Upper lobe of left lung (tissue), 6 donors: ENCODE data around the gene RASAL2. TPM values are rescaled to one million over a fixed set of nuclear protein-coding genes. Genes with fewer than 3 reads are reported as not detected.
"Not testable (repeated sequence)": the region's sequence is repeated elsewhere in the genome, so short reads cannot be mapped to it uniquely, and the experiment has no call there.

Experiments
- ATAC-seq, 2 donors: fragments of 200-7000 bp; cut with Tn5 transposase; one replicate each; pipeline ENCODE4 v1.9.1; 2022; ENCODE audit warnings: mild to moderate bottlenecking in 2 of 2, moderate library complexity in 2 of 2; ENCODE audit not compliant: low FRiP score in 2 of 2
- DNase-seq, 2 donors: peaks; one replicate each; pipeline ENCODE4 v3.0.0-alpha.2; 2019 to 2020
- H3K27ac ChIP-seq, 4 donors: fragments of 200-600 bp; sonication (generic); one replicate each; pipeline ENCODE4 v1.5.1; 2016 to 2019
- H3K27me3 ChIP-seq, 4 donors: fragments of 200-600 bp; sonication (generic); one replicate each; pipeline ENCODE4 v1.5.1; 2017 to 2019
- H3K36me3 ChIP-seq, 4 donors: fragments of 200-600 bp; sonication (generic); one replicate each; pipeline ENCODE4 v1.5.1; 2016 to 2019
- H3K4me1 ChIP-seq, 4 donors: fragments of 200-600 bp; sonication (generic); one replicate each; pipeline ENCODE4 v1.5.1; 2018 to 2019
- H3K4me3 ChIP-seq, 4 donors: fragments of 200-600 bp; sonication (generic); one replicate each; pipeline ENCODE4 v1.5.1; 2017 to 2019; ENCODE audit warnings: mild to moderate bottlenecking in 2 of 4, moderate library complexity in 1 of 4
- H3K9me3 ChIP-seq, 4 donors: fragments of 200-600 bp; sonication (generic); one replicate each; pipeline ENCODE4 v1.5.1; 2018 to 2019
- EP300 ChIP-seq, 4 donors: sonication (generic); formaldehyde crosslinking; IDR thresholded peaks; one replicate each; pipeline ENCODE4 v1.5.1; 2017; ENCODE audit warnings: antibody characterized with exemption in 4 of 4, control low read depth in 2 of 4
- POLR2A ChIP-seq, 4 donors: fragments of 450-650 bp; IDR thresholded peaks; one replicate each; pipeline ENCODE4 v1.5.1; 2016 to 2017; ENCODE audit warnings: antibody characterized with exemption in 4 of 4, mild to moderate bottlenecking in 2 of 4
- POLR2AphosphoS5 ChIP-seq, 2 donors: sonication (generic); formaldehyde crosslinking; IDR thresholded peaks; one replicate each; pipeline ENCODE4 v1.5.1; 2017; ENCODE audit warnings: antibody characterized with exemption in 2 of 2
- WGBS, 2 donors: methylation state at CpG; one replicate each; pipeline ENCODE4 v1.1.5; 2017 to 2018; 5-methylcytosine and 5-hydroxymethylcytosine counted together
- total RNA-seq, 6 donors: library from RNA; depleted of rRNA in 4 of 6; stranded (reverse); fragments of >200 nt in 4 of 6; gene quantifications; one replicate each; pipeline versions ENCODE4 v1.1.0 to v1.2.1, GENCODE V29; 2016 to 2021
- TF ChIP-seq, protein P1 (sequence below), 6 experiments: fragments of 450-650 bp in 4 of 6; fragments of 200-600 bp in 2 of 6; sonication (generic) in 2 of 6; IDR thresholded peaks; one replicate each; pipeline ENCODE4 v1.5.1; 2016 to 2019; ENCODE audit warnings: antibody characterized with exemption in 6 of 6
- donor health status: DM: no; HTN: no; CAD: no; lungs with moderate emphysema.
- donor health status: DM: no; HTN: yes; CAD: no; lungs with severe emphysema.

The RASAL2 gene
- total RNA-seq, 6 donors from 2014 or later = 24.7 to 59.0 (median 41.6) TPM

DNA sequence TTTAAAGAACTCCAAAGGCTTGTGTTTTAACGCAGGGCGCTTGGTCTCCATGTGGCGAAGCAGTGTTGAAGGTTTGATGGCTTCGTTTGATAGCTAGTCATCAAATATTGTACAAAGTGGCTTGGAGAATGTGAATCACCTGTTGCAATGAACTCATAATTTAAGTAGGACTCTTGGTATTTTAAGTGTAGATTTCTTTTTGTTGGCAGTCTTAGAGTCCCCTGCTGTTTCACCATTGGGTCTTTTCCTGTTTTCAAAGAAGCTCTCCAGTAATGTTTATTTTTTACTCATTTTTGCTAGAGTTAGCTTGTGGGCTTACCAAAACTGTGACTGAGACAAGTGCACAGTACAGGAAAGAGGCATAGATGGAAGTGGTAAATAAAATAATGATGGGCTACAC is 26.2 kb downstream of the RASAL2 start:
- H3K36me3 ChIP-seq = no peaks in the 10 kb centered on the region
- H3K27me3 ChIP-seq = no peaks in the 10 kb centered on the region
- ATAC-seq (no peak), DNase-seq (no peak)
- H3K27ac ChIP-seq = no peak overlapping the region
- no peak overlapping the region for H3K4me3 ChIP-seq
- WGBS, 2 donors = 80 to 87% methylated on average over 4 of the region's 4 CpGs
- TF ChIP-seq, protein P1, sequence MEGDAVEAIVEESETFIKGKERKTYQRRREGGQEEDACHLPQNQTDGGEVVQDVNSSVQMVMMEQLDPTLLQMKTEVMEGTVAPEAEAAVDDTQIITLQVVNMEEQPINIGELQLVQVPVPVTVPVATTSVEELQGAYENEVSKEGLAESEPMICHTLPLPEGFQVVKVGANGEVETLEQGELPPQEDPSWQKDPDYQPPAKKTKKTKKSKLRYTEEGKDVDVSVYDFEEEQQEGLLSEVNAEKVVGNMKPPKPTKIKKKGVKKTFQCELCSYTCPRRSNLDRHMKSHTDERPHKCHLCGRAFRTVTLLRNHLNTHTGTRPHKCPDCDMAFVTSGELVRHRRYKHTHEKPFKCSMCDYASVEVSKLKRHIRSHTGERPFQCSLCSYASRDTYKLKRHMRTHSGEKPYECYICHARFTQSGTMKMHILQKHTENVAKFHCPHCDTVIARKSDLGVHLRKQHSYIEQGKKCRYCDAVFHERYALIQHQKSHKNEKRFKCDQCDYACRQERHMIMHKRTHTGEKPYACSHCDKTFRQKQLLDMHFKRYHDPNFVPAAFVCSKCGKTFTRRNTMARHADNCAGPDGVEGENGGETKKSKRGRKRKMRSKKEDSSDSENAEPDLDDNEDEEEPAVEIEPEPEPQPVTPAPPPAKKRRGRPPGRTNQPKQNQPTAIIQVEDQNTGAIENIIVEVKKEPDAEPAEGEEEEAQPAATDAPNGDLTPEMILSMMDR (IDR thresholded peaks at IDR 0.05) = no peak
- TF ChIP-seq POLR2A (IDR thresholded peaks at IDR 0.05) (no peak), POLR2AphosphoS5 (IDR thresholded peaks at IDR 0.05) (no peak)
- H3K9me3 ChIP-seq = no peaks in the 10 kb centered on the region
- peaks cover 0 to 5% (median 0%) of the 10 kb centered on the region in 4 donors for H3K4me1 ChIP-seq

DNA sequence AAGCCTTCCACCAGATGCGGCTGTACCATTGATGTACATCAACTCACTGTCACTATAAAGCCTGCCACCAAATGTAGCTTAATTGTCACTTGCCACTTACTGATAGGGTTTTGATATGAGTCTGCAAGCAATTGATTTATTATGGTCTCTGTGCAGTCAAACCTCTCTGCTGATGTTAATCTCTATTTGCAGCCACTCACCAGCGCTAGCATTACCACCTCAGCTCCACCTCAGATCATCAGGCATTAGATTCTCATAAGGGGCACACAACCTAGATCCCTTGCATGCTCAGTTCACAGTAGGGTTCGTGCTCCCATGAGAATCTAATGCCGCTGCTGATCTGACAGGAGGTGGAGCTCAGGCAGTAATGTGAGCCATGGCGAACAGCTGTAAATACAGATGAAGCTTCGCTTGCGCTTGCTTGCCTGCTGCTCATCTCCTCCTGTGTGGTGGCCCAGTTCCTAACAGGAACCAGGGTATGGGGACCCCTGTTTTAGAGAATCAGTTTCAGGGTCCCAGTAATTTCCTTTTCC is 26.7 kb downstream of the RASAL2 start:
- H3K4me3 ChIP-seq, H3K27me3 ChIP-seq, H3K27ac ChIP-seq, H3K4me1 ChIP-seq, H3K36me3 ChIP-seq, ATAC-seq, DNase-seq, H3K9me3 ChIP-seq: not testable (repeated sequence)
- WGBS, 2 donors = 95 to 96% methylated on average over 6 to 7 of the region's 7 CpGs

DNA sequence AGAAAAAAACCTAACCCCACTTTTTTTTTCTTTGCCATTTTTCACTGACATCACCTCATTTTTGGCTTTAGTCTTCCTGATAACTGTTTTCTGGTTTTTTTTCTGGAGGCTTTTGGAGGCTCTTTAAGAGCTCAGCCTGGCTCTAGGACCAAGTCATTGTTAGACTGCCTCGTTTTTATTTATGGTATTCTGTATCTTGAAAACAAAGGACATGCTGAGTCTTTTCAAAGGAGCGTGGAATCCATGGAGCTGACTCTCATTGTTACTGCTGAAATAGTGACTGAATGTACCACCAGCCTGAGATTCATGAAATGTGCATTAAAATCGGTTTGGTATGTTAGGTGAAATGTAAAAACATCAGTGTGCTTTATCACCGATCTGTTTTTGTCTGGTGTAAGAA is 28.0 kb downstream of the RASAL2 start:
- peaks cover 5 to 7% (median 6%) of the 10 kb centered on the region in 4 donors for H3K4me1 ChIP-seq
- H3K9me3 ChIP-seq = no peaks in the 10 kb centered on the region
- H3K27ac ChIP-seq = no peak overlapping the region
- H3K4me3 ChIP-seq = no peak overlapping the region
- WGBS, 2 donors = 46 to 47% methylated on average over 4 of the region's 4 CpGs
- no peaks in the 10 kb centered on the region for H3K36me3 ChIP-seq
- no peak for ATAC-seq
- H3K27me3 ChIP-seq = no peaks in the 10 kb centered on the region
- DNase-seq = no peak
- TF ChIP-seq POLR2AphosphoS5 (IDR thresholded peaks at IDR 0.05) (no peak), POLR2A (IDR thresholded peaks at IDR 0.05) (no peak), EP300 (IDR thresholded peaks at IDR 0.05) (no peak)
- TF ChIP-seq, protein P1 (IDR thresholded peaks at IDR 0.05) = no peak

DNA sequence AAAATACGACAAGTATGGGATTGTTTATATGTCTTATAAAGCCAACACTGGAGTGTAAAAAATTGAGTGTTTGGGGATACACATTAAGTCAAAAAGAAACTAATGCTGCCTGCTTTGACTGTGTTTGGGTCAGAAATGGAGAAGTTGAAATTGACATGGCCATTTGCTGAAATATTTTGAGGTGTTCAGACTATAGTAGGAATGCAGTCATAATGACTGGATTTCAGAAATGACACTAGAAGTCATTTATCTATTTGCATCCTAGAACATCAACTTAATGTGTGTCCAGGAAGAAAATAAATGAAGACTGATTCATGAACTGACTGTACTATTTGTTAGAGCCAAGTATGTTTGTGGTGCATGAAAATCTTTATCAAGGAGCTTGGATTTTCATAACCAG is 28.4 kb downstream of the RASAL2 start:
- 38 to 50% methylated on average over 1 of the region's 1 CpG for WGBS, 2 donors

DNA sequence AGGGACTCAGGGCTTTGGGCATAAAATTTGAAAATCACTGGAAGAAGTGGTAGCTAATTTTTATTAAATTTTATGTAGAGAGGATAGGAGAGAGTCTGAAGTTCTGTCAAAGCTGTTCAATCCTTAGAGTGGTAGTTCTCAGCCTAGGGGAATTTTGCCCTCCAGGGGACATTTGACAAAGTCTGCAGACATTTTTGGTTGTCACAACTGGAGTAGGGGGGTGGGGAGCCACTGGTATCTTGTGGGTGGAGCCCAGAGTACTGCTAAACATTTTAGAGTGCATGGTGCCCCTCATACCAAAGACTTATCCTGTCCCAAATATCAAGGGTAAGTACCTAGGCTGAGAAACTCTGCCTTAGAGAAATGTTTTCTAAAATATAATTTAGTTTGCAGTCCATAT is 30.2 kb downstream of the RASAL2 start:
- H3K9me3 ChIP-seq = no peaks in the 10 kb centered on the region
- H3K36me3 ChIP-seq = no peaks in the 10 kb centered on the region
- TF ChIP-seq, protein P1 (IDR thresholded peaks at IDR 0.05) = no peak
- no peak for TF ChIP-seq EP300 (IDR thresholded peaks at IDR 0.05)
- no peak for TF ChIP-seq POLR2AphosphoS5 (IDR thresholded peaks at IDR 0.05)
- no peak for TF ChIP-seq POLR2A (IDR thresholded peaks at IDR 0.05)
- no peaks in the 10 kb centered on the region for H3K27me3 ChIP-seq
- H3K4me1 ChIP-seq = peaks cover 7 to 14% (median 10%) of the 10 kb centered on the region in 4 donors
- no peak overlapping the region for H3K27ac ChIP-seq
- no peak for DNase-seq
- no peak for ATAC-seq
- no peak overlapping the region for H3K4me3 ChIP-seq

More for the DNA sequence above, 28.4 kb downstream of the RASAL2 start:
- Histone ChIP-seq H3K27ac (no peak overlapping the region), H3K27me3 (no peaks in the 10 kb centered on the region), H3K36me3 (no peaks in the 10 kb centered on the region), H3K4me1 (peaks cover 7 to 11% (median 9%) of the 10 kb centered on the region in 4 donors), H3K4me3 (no peak overlapping the region), H3K9me3 (no peaks in the 10 kb centered on the region)
- ATAC-seq (no peak), DNase-seq (no peak)
- TF ChIP-seq, protein P1 (IDR thresholded peaks at IDR 0.05) = no peak
- no peak for TF ChIP-seq POLR2A (IDR thresholded peaks at IDR 0.05)
- TF ChIP-seq POLR2AphosphoS5 (IDR thresholded peaks at IDR 0.05) = no peak
- no peak for TF ChIP-seq EP300 (IDR thresholded peaks at IDR 0.05)
